ENCODE data around the gene RAPGEF5.

The RAPGEF5 gene

GRCh38 chr7:22378199-22378980, 21.4 kb upstream of the RAPGEF5 start:
- no peak for DNase-seq (ENCODE audit: low read depth in 2 of 2)

- no peak for DNase-seq (ENCODE audit: low read depth in 2 of 2)
Observed at GRCh38 chr7:22377703-22378102, 20.7 kb upstream of the RAPGEF5 start.

GRCh38 chr7:22375359-22376048, 18.6 kb upstream of the RAPGEF5 start:
- no peak for DNase-seq (ENCODE audit: low read depth in 2 of 2)

GRCh38 chr7:22373911-22374310, 17.0 kb upstream of the RAPGEF5 start:
- DNase-seq (ENCODE audit: low read depth in 2 of 2), result no peak

- DNase-seq (ENCODE audit: low read depth in 2 of 2), result no peak
Observed at GRCh38 chr7:22373388-22373787, 16.4 kb upstream of the RAPGEF5 start.

- no peak for DNase-seq (ENCODE audit: low read depth in 2 of 2)
Observed at GRCh38 chr7:22372863-22373262, 15.9 kb upstream of the RAPGEF5 start.

- DNase-seq (ENCODE audit: low read depth in 2 of 2), result no peak
Observed at GRCh38 chr7:22371878-22372277, 14.9 kb upstream of the RAPGEF5 start.

- DNase-seq (ENCODE audit: low read depth in 2 of 2), result no peak
Observed at GRCh38 chr7:22364900-22365299, 7.9 kb upstream of the RAPGEF5 start.

GRCh38 chr7:22363756-22364422, 6.9 kb upstream of the RAPGEF5 start:
- no peak for DNase-seq (ENCODE audit: low read depth in 2 of 2)

- DNase-seq (ENCODE audit: low read depth in 2 of 2), result no peak
Observed at GRCh38 chr7:22361795-22362194, 4.8 kb upstream of the RAPGEF5 start.

GRCh38 chr7:22361320-22361719, 4.4 kb upstream of the RAPGEF5 start:
- no peak for DNase-seq (ENCODE audit: low read depth in 2 of 2)

GRCh38 chr7:22358820-22359697, 2.1 kb upstream of the RAPGEF5 start:
- no peak for DNase-seq (ENCODE audit: low read depth in 2 of 2)

- no peak for DNase-seq (ENCODE audit: low read depth in 2 of 2)
Observed at GRCh38 chr7:22357311-22358175, 589 bp upstream of the RAPGEF5 start.

- DNase-seq (ENCODE audit: low read depth in 2 of 2), result no peak
Observed at GRCh38 chr7:22356010-22356691, 803 bp downstream of the RAPGEF5 start.

GRCh38 chr7:22355620-22356009, 1.3 kb downstream of the RAPGEF5 start:
- no peak for DNase-seq (ENCODE audit: low read depth in 2 of 2)

- DNase-seq (ENCODE audit: low read depth in 2 of 2), result no peak
Observed at GRCh38 chr7:22354462-22354861, 2.5 kb downstream of the RAPGEF5 start.

GRCh38 chr7:22352887-22353286, 4.1 kb downstream of the RAPGEF5 start:
- DNase-seq (ENCODE audit: low read depth in 2 of 2), result no peak

GRCh38 chr7:22351878-22352277, 5.1 kb downstream of the RAPGEF5 start:
- no peak for DNase-seq (ENCODE audit: low read depth in 2 of 2)

- no peak for DNase-seq (ENCODE audit: low read depth in 2 of 2)
Observed at GRCh38 chr7:22351329-22351692, 5.6 kb downstream of the RAPGEF5 start.
